Vagina (tissue), 2 donors: ENCODE data around the gene C16orf74. TPM values are rescaled to one million over a fixed set of nuclear protein-coding genes. Genes with fewer than 3 reads are reported as not detected.

ENCODE experiments used
- DNase-seq, 2 donors: peaks; one replicate each; pipeline ENCODE4 v3.0.0-alpha.2; 2017; ENCODE audit errors: extremely low spot score in 2 of 2
- H3K27ac ChIP-seq: fragments of 200-600 bp; sonication (generic); one replicate; pipeline ENCODE4 v1.5.1; 2019
- H3K27me3 ChIP-seq: fragments of 200-600 bp; sonication (generic); one replicate; pipeline ENCODE4 v1.5.1; 2019
- H3K36me3 ChIP-seq, 2 donors: fragments of 200-600 bp; sonication (generic); one replicate each; pipeline ENCODE4 v1.5.1; 2017 to 2019
- H3K4me1 ChIP-seq: fragments of 200-600 bp; sonication (generic); one replicate; pipeline ENCODE4 v1.5.1; 2019
- H3K4me3 ChIP-seq, 2 donors: fragments of 200-600 bp; sonication (generic); 1 replicate in 1 of 2; 2 replicates in 1 of 2; pipeline ENCODE4 v1.5.1; 2016 to 2019
- H3K9me3 ChIP-seq: fragments of 200-600 bp; sonication (generic); one replicate; pipeline ENCODE4 v1.5.1; 2019
- CTCF ChIP-seq, 3 experiments: fragments of 450-650 bp in 2 of 3; fragments of 200-600 bp in 1 of 3; sonication (generic) in 1 of 3; IDR thresholded peaks; one replicate each; pipeline ENCODE4 v1.5.1; 2017 to 2019; ENCODE audit warnings: antibody characterized with exemption in 3 of 3, mild to moderate bottlenecking in 2 of 3, moderate library complexity in 2 of 3
- POLR2A ChIP-seq, 2 donors: fragments of 450-650 bp; IDR thresholded peaks; one replicate each; pipeline ENCODE4 v1.6.1; 2017; ENCODE audit warnings: antibody characterized with exemption in 2 of 2, mild to moderate bottlenecking in 2 of 2, moderate library complexity in 2 of 2
- POLR2AphosphoS5 ChIP-seq, 2 donors: sonication (generic); formaldehyde crosslinking; IDR thresholded peaks; one replicate each; pipeline ENCODE4 v1.9.0; 2017; ENCODE audit warnings: antibody characterized with exemption in 2 of 2, mild to moderate bottlenecking in 2 of 2, low read depth in 1 of 2; ENCODE audit not compliant: insufficient read depth in 1 of 2
- intact Hi-C: fragments of 100-400 bp; cut with DNase I; formaldehyde crosslinking; loops from one replicate; pipeline ENCODE4 v1.15.1; 2023
- total RNA-seq: library from RNA; depleted of rRNA; stranded (reverse); fragments of >200 nt; gene quantifications from one replicate; pipeline ENCODE4 v1.2.3, GENCODE V29; 2016

C16orf74 gene
- total RNA-seq, 1 donor from 2014 or later: 18.2 TPM

- H3K9me3 ChIP-seq: no peaks in the 10 kb centered on the region
- H3K27me3 ChIP-seq: no peaks in the 10 kb centered on the region
- peaks cover 0 to 78% of the 10 kb centered on the region in 2 donors for H3K36me3 ChIP-seq
- DNase-seq: no peak
- intact Hi-C loops: no loop called here
- H3K27ac ChIP-seq: no peak overlapping the region
- TF ChIP-seq CTCF (IDR thresholded peaks at IDR 0.05) (no peak), POLR2AphosphoS5 (IDR thresholded peaks at IDR 0.05; ENCODE audit: insufficient read depth in 1 of 2, low read depth in 1 of 2) (no peak), POLR2A (IDR thresholded peaks at IDR 0.05) (no peak)
- peaks cover 4% of the 10 kb centered on the region for H3K4me1 ChIP-seq
- H3K4me3 ChIP-seq: no peak overlapping the region
Measured at GRCh38 chr16:85664580-85665372, 86.1 kb downstream of the C16orf74 start.

- no peaks in the 10 kb centered on the region for H3K9me3 ChIP-seq
- H3K4me3 ChIP-seq: no peak overlapping the region
- intact Hi-C loops: no loop called here
- no peak overlapping the region for H3K27ac ChIP-seq
- no peak for TF ChIP-seq POLR2A (IDR thresholded peaks at IDR 0.05)
- no peak for TF ChIP-seq POLR2AphosphoS5 (IDR thresholded peaks at IDR 0.05; ENCODE audit: insufficient read depth in 1 of 2, low read depth in 1 of 2)
- TF ChIP-seq CTCF (IDR thresholded peaks at IDR 0.05): no peak
- peaks cover 6% of the 10 kb centered on the region for H3K4me1 ChIP-seq
- peaks cover 0 to 77% of the 10 kb centered on the region in 2 donors for H3K36me3 ChIP-seq
- no peak for DNase-seq
- no peaks in the 10 kb centered on the region for H3K27me3 ChIP-seq
Measured at GRCh38 chr16:85663891-85664321, 87.0 kb downstream of the C16orf74 start.

- TF ChIP-seq CTCF (IDR thresholded peaks at IDR 0.05) (no peak), POLR2AphosphoS5 (IDR thresholded peaks at IDR 0.05; ENCODE audit: insufficient read depth in 1 of 2, low read depth in 1 of 2) (no peak), POLR2A (IDR thresholded peaks at IDR 0.05) (no peak)
- intact Hi-C loops: no loop called here
- H3K36me3 ChIP-seq: peaks cover 0 to 77% of the 10 kb centered on the region in 2 donors
Measured at GRCh38 chr16:85662976-85663830, 87.7 kb downstream of the C16orf74 start.

GRCh38 chr16:85662482-85662812, 88.4 kb downstream of the C16orf74 start:
- Histone ChIP-seq H3K9me3 (no peaks in the 10 kb centered on the region), H3K36me3 (peaks cover 0 to 76% of the 10 kb centered on the region in 2 donors), H3K27me3 (no peaks in the 10 kb centered on the region), H3K4me3 (no peak overlapping the region), H3K27ac (no peak overlapping the region), H3K4me1 (peaks cover 6% of the 10 kb centered on the region)
- intact Hi-C loops: no loop called here
- TF ChIP-seq POLR2A (IDR thresholded peaks at IDR 0.05): no peak
- no peak for TF ChIP-seq CTCF (IDR thresholded peaks at IDR 0.05)
- TF ChIP-seq POLR2AphosphoS5 (IDR thresholded peaks at IDR 0.05; ENCODE audit: insufficient read depth in 1 of 2, low read depth in 1 of 2): no peak
- DNase-seq: no peak

More at GRCh38 chr16:85662976-85663830, 87.7 kb downstream of the C16orf74 start:
- no peak for DNase-seq
- Histone ChIP-seq H3K27me3 (no peaks in the 10 kb centered on the region), H3K9me3 (no peaks in the 10 kb centered on the region), H3K4me1 (peaks cover 6% of the 10 kb centered on the region), H3K4me3 (no peak overlapping the region), H3K27ac (no peak overlapping the region)
